Testis (tissue), 3 donors: ENCODE data around the gene CRYL1. TPM values are rescaled to one million over a fixed set of nuclear protein-coding genes. Genes with fewer than 3 reads are reported as not detected.

Experiments used
- DNase-seq: peaks from one replicate; pipeline ENCODE4 v3.0.0-alpha.2; 2019
- H3K27ac ChIP-seq, 2 donors: fragments of 200-600 bp; sonication (generic); one replicate each; pipeline ENCODE4 v1.5.1; 2019
- H3K27me3 ChIP-seq: fragments of 200-600 bp; sonication (generic); one replicate; pipeline ENCODE4 v1.5.1; 2019
- H3K36me3 ChIP-seq: fragments of 200-600 bp; sonication (generic); one replicate; pipeline ENCODE4 v1.5.1; 2017; ENCODE audit warnings: low read depth; ENCODE audit errors: missing control alignments
- H3K4me1 ChIP-seq: fragments of 200-600 bp; sonication (generic); one replicate; pipeline ENCODE4 v1.5.1; 2019
- H3K4me3 ChIP-seq, 2 donors: fragments of 200-600 bp; sonication (generic); one replicate each; pipeline ENCODE4 v1.5.1; 2017 to 2019
- H3K9me3 ChIP-seq: fragments of 200-600 bp; sonication (generic); one replicate; pipeline ENCODE4 v1.5.1; 2017
- POLR2A ChIP-seq: fragments of 450-650 bp; IDR thresholded peaks from one replicate; pipeline ENCODE4 v1.6.1; 2017; ENCODE audit warnings: antibody characterized with exemption, mild to moderate bottlenecking, moderate library complexity
- WGBS, 2 donors: methylation state at CpG; one replicate each; pipeline ENCODE4 v1.1.5; 2018; 5-methylcytosine and 5-hydroxymethylcytosine counted together
- intact Hi-C: fragments of 100-400 bp; cut with DNase I; formaldehyde crosslinking; loops from one replicate; pipeline ENCODE4 v1.15.1; 2023; ENCODE audit warnings: low total_unique reads
- polyA plus RNA-seq: library from polyadenylated mRNA; stranded (reverse); fragments of 350-450 nt; fragmentation: Illumina TruSeq; extraction: RNeasy Lipid Tissue Mini Kit (QIAGEN cat#74804); gene quantifications from one replicate; pipeline ENCODE4 v1.2.3, GENCODE V29; 2014; ENCODE audit warnings: low read depth, low replicate concordance; ENCODE audit not compliant: insufficient read depth
- total RNA-seq, 2 donors: library from RNA; depleted of rRNA; stranded (reverse); fragments of >200 nt; gene quantifications; one replicate each; pipeline ENCODE4 v1.2.3, GENCODE V29; 2016
- TF ChIP-seq, protein P1 (sequence below), 3 experiments: fragments of 450-650 bp in 2 of 3; fragments of 200-600 bp in 1 of 3; sonication (generic) in 1 of 3; IDR thresholded peaks; one replicate each; pipeline ENCODE4 v1.5.1; 2016 to 2019; ENCODE audit warnings: antibody characterized with exemption in 3 of 3, mild to moderate bottlenecking in 2 of 3, moderate library complexity in 1 of 3

The CRYL1 gene
- total and polyA plus RNA-seq, 3 donors from 2014 or later = 8.0 to 16.8 (median 16.8) TPM

DNA sequence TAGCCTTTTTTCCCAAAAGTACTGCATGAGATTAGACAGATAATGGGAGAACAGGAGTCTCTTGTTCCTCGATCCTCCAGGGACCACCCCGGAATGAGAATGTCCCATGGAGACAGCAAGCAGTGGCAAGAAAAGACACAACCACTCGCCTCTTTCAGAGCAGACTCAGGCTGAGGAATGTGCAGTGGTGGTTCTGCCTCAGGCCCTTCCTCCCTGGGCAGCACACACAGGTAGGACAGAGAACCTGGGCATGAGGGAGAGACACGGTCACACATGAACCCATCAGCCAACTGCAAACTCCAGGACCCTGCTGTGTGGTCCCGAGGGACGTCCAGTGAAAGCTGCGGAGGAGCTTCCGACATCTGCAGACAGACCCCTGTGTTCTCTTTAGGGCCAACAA, 31.0 kb downstream of the CRYL1 start:
- WGBS, 2 donors = 49 to 55% methylated on average over 8 of the region's 8 CpGs

DNA sequence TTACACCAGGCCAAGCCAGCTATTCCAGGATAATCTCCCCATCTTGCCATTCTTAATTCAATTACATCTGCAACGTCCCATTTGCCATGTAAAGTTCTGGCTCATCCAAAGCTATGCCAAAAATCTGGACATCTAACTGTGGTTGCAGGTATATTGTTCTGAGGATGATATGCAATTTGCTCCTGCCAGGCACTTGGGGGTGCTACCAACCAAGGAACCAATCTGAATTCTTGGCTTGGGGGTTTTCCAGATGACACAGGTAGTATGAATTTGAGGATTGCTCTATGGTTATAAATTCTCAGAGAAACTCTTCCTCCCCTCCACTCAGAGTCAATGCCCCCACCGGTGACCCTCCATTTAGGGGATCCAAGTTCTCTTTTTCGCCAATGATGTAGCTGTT, 33.0 kb downstream of the CRYL1 start:
- no peaks in the 10 kb centered on the region for H3K4me1 ChIP-seq
- H3K9me3 ChIP-seq = no peaks in the 10 kb centered on the region
- H3K4me3 ChIP-seq = no peak overlapping the region
- WGBS, 2 donors = 65 to 86% methylated on average over 3 of the region's 3 CpGs
- no peaks in the 10 kb centered on the region for H3K27me3 ChIP-seq
- intact Hi-C loops = loop anchor here (10.0 kb wide), 1 partner anchor 432 kb away; no protein-coding TSS in a partner anchor
- no peak overlapping the region for H3K27ac ChIP-seq
- peak; percentile 24 for DNase-seq
- H3K36me3 ChIP-seq = no peaks in the 10 kb centered on the region
- TF ChIP-seq POLR2A = no peak
- TF ChIP-seq, protein P1, sequence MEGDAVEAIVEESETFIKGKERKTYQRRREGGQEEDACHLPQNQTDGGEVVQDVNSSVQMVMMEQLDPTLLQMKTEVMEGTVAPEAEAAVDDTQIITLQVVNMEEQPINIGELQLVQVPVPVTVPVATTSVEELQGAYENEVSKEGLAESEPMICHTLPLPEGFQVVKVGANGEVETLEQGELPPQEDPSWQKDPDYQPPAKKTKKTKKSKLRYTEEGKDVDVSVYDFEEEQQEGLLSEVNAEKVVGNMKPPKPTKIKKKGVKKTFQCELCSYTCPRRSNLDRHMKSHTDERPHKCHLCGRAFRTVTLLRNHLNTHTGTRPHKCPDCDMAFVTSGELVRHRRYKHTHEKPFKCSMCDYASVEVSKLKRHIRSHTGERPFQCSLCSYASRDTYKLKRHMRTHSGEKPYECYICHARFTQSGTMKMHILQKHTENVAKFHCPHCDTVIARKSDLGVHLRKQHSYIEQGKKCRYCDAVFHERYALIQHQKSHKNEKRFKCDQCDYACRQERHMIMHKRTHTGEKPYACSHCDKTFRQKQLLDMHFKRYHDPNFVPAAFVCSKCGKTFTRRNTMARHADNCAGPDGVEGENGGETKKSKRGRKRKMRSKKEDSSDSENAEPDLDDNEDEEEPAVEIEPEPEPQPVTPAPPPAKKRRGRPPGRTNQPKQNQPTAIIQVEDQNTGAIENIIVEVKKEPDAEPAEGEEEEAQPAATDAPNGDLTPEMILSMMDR (IDR thresholded peaks at IDR 0.05) = peak in 2 of 3 experiments; percentile 26 to 36

More for the DNA sequence above, 31.0 kb downstream of the CRYL1 start:
- no peaks in the 10 kb centered on the region for H3K9me3 ChIP-seq
- H3K4me1 ChIP-seq = no peaks in the 10 kb centered on the region
- DNase-seq = no peak
- H3K36me3 ChIP-seq = no peaks in the 10 kb centered on the region
- TF ChIP-seq, protein P1 (IDR thresholded peaks at IDR 0.05) = no peak
- TF ChIP-seq POLR2A = no peak
- H3K27me3 ChIP-seq = no peaks in the 10 kb centered on the region
- intact Hi-C loops = loop anchor here (10.0 kb wide), 1 partner anchor 430 kb away; no protein-coding TSS in a partner anchor
- H3K27ac ChIP-seq = no peak overlapping the region
- H3K4me3 ChIP-seq = no peak overlapping the region

DNA sequence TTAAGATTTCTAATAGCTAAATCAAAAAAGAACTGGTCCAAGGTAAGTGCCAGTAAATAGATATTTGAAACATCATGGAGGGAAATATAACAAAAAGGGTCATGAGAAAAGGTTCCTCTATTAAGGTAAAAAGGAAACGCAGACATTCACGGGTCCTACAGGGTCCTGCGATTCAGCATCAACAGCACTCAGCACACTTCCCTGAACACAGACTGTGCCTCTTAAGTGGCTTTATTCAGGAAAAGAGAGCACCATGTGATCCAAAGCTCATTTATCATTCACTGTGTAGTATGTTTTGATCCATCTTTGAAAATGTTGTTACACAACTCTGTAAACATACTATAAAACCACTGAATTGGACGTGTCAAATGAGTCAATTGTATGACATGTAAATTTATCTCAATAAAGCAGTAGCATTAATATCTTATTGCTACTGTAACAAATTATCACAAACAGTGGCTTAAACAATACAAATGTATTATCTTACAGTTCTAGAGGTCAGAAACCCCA, 33.7 kb downstream of the CRYL1 start:
- Histone ChIP-seq H3K27ac (no peak overlapping the region), H3K4me1 (no peaks in the 10 kb centered on the region), H3K27me3 (no peaks in the 10 kb centered on the region), H3K4me3 (no peak overlapping the region), H3K9me3 (no peaks in the 10 kb centered on the region), H3K36me3 (no peaks in the 10 kb centered on the region)
- DNase-seq = no peak
- TF ChIP-seq POLR2A = no peak
- TF ChIP-seq, protein P1 (IDR thresholded peaks at IDR 0.05) = no peak
- 66 to 79% methylated on average over 4 of the region's 4 CpGs for WGBS, 2 donors
- intact Hi-C loops = loop anchor here (10.0 kb wide), 1 partner anchor 433 kb away; no protein-coding TSS in a partner anchor

DNA sequence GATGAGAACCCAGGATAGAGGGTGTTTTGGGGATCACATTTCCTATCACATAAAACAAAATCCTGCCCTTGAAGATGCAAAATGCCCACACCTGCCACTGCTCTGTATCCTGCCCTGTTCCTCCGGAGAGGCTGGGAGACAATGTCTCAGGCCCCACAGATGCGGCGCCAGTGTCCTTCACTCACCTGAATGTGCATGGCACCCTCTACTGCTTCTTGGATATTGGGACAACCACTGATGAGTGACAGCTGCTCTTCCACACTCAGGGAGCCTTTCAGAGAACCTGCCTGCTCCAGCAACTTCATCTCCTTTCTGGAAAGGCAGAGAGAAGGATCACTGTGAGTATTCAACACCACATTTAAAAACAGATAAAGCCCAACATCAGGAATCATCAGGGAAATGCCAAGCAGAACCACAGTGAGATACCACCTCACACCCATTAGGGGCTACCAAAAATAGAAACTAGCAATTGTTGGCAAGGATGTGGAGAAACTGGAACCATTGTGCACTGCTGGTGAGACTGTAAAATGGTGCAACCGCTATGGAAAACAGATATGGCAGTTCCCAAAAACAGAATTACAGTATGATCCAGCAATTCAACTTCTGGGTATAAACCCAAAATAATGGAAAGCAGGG, 36.4 kb downstream of the CRYL1 start:
- Histone ChIP-seq H3K27ac (no peak overlapping the region), H3K36me3 (no peaks in the 10 kb centered on the region), H3K4me1 (no peaks in the 10 kb centered on the region), H3K9me3 (no peaks in the 10 kb centered on the region), H3K4me3 (no peak overlapping the region), H3K27me3 (no peaks in the 10 kb centered on the region)
- intact Hi-C loops = no loop called here
- peak; percentile 73 for DNase-seq
- 72 to 80% methylated on average over 2 to 4 of the region's 4 CpGs for WGBS, 2 donors
- TF ChIP-seq, protein P1 (IDR thresholded peaks at IDR 0.05) = peak in 2 of 3 experiments; percentile 18 to 19
- no peak for TF ChIP-seq POLR2A

DNA sequence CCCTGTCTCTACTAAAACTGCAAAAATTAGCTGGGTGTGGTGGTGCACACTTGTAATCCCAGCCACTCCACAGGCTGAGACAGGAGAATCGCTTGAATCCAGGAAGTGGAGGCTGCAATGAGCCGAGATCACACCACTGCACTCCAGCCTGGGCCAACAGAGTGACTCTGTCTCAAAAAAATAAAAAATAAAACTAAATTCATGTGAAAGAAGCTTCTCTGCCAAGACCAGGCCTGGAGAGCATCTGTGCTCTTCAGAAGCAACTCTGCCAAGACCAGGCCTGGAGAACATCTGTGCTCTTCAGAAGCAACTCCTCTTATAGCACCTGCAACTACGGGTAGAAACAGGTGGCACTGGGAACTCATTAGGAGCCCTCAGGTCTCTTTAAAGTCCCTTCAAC, 37.7 kb downstream of the CRYL1 start:
- intact Hi-C loops = no loop called here
- Histone ChIP-seq H3K9me3 (no peaks in the 10 kb centered on the region), H3K4me1 (no peaks in the 10 kb centered on the region), H3K27me3 (no peaks in the 10 kb centered on the region), H3K27ac (no peak overlapping the region), H3K4me3 (no peak overlapping the region), H3K36me3 (no peaks in the 10 kb centered on the region)
- TF ChIP-seq POLR2A = no peak
- TF ChIP-seq, protein P1 (IDR thresholded peaks at IDR 0.05) = no peak
- no peak for DNase-seq
- WGBS, 2 donors = 50 to 80% methylated on average over 3 of the region's 3 CpGs
